Ishikawa (cell line): ENCODE data around the gene RAB11FIP4.

Experiments used
- CEBPB ChIP-seq: IDR thresholded peaks from 2 replicates; pipeline ENCODE4 v1.6.1; 2012
- RAD21 ChIP-seq: IDR thresholded peaks from 2 replicates; pipeline ENCODE4 v1.6.1; 2012; ENCODE audit warnings: low read depth
- ZBTB7A ChIP-seq: IDR thresholded peaks from 2 replicates; pipeline ENCODE4 v1.6.1; 2012; ENCODE audit warnings: low read depth
- TF ChIP-seq, protein P1 (sequence below): IDR thresholded peaks from 2 replicates; pipeline ENCODE4 v1.6.1; 2012; ENCODE audit warnings: low read depth, mild to moderate bottlenecking
- TF ChIP-seq, protein P2 (sequence below): IDR thresholded peaks from 2 replicates; pipeline ENCODE4 v1.6.1; 2012

DNA sequence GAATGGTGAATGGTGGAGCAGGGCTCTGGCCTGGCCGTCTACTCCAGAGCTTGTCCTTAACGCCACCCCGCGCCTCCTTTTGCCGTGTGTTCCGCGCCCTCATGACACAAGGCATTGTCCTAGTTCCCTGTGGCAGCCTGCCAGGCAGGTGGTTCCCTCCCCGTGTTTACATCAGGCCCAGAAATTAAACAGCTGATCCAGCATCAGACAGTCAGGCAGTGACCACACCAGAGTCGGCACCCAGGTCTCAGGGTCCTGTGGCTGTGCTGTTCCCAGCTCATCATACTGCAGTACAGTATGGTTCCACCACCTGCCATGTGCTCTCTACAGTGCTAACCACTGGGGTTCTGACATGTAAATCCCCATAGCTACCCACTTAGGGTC, 119.7 kb downstream of the RAB11FIP4 start:
- TF ChIP-seq ZBTB7A (no peak), RAD21 (no peak), CEBPB (no peak)
- TF ChIP-seq, protein P1, sequence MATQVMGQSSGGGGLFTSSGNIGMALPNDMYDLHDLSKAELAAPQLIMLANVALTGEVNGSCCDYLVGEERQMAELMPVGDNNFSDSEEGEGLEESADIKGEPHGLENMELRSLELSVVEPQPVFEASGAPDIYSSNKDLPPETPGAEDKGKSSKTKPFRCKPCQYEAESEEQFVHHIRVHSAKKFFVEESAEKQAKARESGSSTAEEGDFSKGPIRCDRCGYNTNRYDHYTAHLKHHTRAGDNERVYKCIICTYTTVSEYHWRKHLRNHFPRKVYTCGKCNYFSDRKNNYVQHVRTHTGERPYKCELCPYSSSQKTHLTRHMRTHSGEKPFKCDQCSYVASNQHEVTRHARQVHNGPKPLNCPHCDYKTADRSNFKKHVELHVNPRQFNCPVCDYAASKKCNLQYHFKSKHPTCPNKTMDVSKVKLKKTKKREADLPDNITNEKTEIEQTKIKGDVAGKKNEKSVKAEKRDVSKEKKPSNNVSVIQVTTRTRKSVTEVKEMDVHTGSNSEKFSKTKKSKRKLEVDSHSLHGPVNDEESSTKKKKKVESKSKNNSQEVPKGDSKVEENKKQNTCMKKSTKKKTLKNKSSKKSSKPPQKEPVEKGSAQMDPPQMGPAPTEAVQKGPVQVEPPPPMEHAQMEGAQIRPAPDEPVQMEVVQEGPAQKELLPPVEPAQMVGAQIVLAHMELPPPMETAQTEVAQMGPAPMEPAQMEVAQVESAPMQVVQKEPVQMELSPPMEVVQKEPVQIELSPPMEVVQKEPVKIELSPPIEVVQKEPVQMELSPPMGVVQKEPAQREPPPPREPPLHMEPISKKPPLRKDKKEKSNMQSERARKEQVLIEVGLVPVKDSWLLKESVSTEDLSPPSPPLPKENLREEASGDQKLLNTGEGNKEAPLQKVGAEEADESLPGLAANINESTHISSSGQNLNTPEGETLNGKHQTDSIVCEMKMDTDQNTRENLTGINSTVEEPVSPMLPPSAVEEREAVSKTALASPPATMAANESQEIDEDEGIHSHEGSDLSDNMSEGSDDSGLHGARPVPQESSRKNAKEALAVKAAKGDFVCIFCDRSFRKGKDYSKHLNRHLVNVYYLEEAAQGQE, result no peak
- TF ChIP-seq, protein P2, sequence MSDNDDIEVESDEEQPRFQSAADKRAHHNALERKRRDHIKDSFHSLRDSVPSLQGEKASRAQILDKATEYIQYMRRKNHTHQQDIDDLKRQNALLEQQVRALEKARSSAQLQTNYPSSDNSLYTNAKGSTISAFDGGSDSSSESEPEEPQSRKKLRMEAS, result no peak
